NB4 (cell line): ENCODE results near the gene C2CD2L.
A peak's percentile ranks its signal among the peaks of the same experiment; 100 is the strongest.

Experiments used
- MYC ChIP-seq: IDR thresholded peaks from 2 replicates; pipeline ENCODE4 v1.6.1; 2011; ENCODE audit warnings: low read depth, low read length
- POLR2A ChIP-seq: IDR thresholded peaks from 2 replicates; pipeline ENCODE4 v1.6.1; 2011; ENCODE audit warnings: mild to moderate bottlenecking; ENCODE audit not compliant: insufficient read length; ENCODE audit errors: extremely low read depth
- TF ChIP-seq, protein P1 (sequence below): IDR thresholded peaks from one replicate; pipeline ENCODE4 v1.5.1; 2012; ENCODE audit warnings: low read depth, low read length

GRCh38 chr11:119091178-119091577 is 16.0 kb upstream of the C2CD2L start:
- TF ChIP-seq, protein P1, sequence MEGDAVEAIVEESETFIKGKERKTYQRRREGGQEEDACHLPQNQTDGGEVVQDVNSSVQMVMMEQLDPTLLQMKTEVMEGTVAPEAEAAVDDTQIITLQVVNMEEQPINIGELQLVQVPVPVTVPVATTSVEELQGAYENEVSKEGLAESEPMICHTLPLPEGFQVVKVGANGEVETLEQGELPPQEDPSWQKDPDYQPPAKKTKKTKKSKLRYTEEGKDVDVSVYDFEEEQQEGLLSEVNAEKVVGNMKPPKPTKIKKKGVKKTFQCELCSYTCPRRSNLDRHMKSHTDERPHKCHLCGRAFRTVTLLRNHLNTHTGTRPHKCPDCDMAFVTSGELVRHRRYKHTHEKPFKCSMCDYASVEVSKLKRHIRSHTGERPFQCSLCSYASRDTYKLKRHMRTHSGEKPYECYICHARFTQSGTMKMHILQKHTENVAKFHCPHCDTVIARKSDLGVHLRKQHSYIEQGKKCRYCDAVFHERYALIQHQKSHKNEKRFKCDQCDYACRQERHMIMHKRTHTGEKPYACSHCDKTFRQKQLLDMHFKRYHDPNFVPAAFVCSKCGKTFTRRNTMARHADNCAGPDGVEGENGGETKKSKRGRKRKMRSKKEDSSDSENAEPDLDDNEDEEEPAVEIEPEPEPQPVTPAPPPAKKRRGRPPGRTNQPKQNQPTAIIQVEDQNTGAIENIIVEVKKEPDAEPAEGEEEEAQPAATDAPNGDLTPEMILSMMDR: no peak
- no peak for TF ChIP-seq MYC
- TF ChIP-seq POLR2A: peak; percentile 8
